SH-SY5Y (cell line): Measurements from ENCODE around the gene RFTN1.

Experiments
- GATA2 ChIP-seq: IDR thresholded peaks from 2 replicates; pipeline ENCODE4 v1.6.1; 2011; ENCODE audit warnings: mild to moderate bottlenecking, low read depth, low read length
- GATA3 ChIP-seq: IDR thresholded peaks from 2 replicates; pipeline ENCODE4 v1.6.1; 2011; ENCODE audit warnings: low read depth, mild to moderate bottlenecking, low read length, moderate library complexity

GRCh38 chr3:16364963-16365362, 148.5 kb downstream of the RFTN1 start:
- no peak for TF ChIP-seq GATA2
- TF ChIP-seq GATA3, result no peak
